GM12891 (cell line): Measurements from ENCODE around the gene ASIC5.

Experiments used
- POLR2A ChIP-seq: IDR thresholded peaks from 2 replicates; pipeline ENCODE4 v1.6.1; 2011; ENCODE audit warnings: low read depth, low read length, control low read depth
- POLR2AphosphoS5 ChIP-seq: IDR thresholded peaks from 2 replicates; pipeline ENCODE4 v1.6.1; 2011; ENCODE audit warnings: low read depth, low read length, control low read depth
- TAF1 ChIP-seq: IDR thresholded peaks from 2 replicates; pipeline ENCODE4 v1.6.1; 2011; ENCODE audit warnings: low read depth, low read length, control low read depth

- TF ChIP-seq POLR2A (no peak), TAF1 (no peak), POLR2AphosphoS5 (no peak)
Observed at GRCh38 chr4:155883895-155884294, 17.8 kb upstream of the ASIC5 start.
